Smooth muscle cell (in vitro differentiated cells): ENCODE data around the gene AHRR. TPM values are rescaled to one million over a fixed set of nuclear protein-coding genes. Genes with fewer than 3 reads are reported as not detected.
A peak's percentile ranks its signal among the peaks of the same experiment; 100 is the strongest.

Experiments
- DNase-seq: peaks from one replicate; lab custom pipeline; 2025; ENCODE audit not compliant: unreplicated experiment; lab: John Stamatoyannopoulos, UW
- H2AFZ ChIP-seq: fragments of 200-600 bp; sonication (generic); 2 replicates; pipeline ENCODE4 v1.6.0; 2016; ENCODE audit warnings: antibody characterized with exemption, low read depth, mild to moderate bottlenecking
- H3F3A ChIP-seq: fragments of 200-600 bp; sonication (generic); 2 replicates; pipeline ENCODE4 v1.6.0; 2017; ENCODE audit warnings: antibody characterized with exemption, low read depth
- H3K27ac ChIP-seq: fragments of 200-600 bp; sonication (generic); 2 replicates; pipeline ENCODE4 v1.5.1; 2016; ENCODE audit warnings: low read depth, mild to moderate bottlenecking
- H3K27me3 ChIP-seq: fragments of 200-600 bp; sonication (generic); 2 replicates; pipeline ENCODE4 v1.6.1; 2016; ENCODE audit warnings: low read depth, mild to moderate bottlenecking
- H3K36me3 ChIP-seq: fragments of 200-600 bp; sonication (generic); 2 replicates; pipeline ENCODE4 v1.5.1; 2016; ENCODE audit warnings: low read depth
- H3K4me1 ChIP-seq: fragments of 200-600 bp; sonication (generic); 2 replicates; pipeline ENCODE4 v1.5.1; 2016; ENCODE audit warnings: low read depth
- H3K4me2 ChIP-seq: fragments of 200-600 bp; sonication (generic); 2 replicates; pipeline ENCODE4 v1.6.0; 2016; ENCODE audit warnings: mild to moderate bottlenecking
- H3K4me3 ChIP-seq: fragments of 200-600 bp; sonication (generic); 2 replicates; pipeline ENCODE4 v1.5.1; 2016; ENCODE audit warnings: mild to moderate bottlenecking
- H3K79me2 ChIP-seq: fragments of 200-600 bp; sonication (generic); 2 replicates; pipeline ENCODE4 v1.6.0; 2016; ENCODE audit warnings: low read depth, mild to moderate bottlenecking
- H3K9ac ChIP-seq: fragments of 200-600 bp; sonication (generic); 2 replicates; pipeline ENCODE4 v1.6.0; 2016; ENCODE audit warnings: low read depth
- H3K9me3 ChIP-seq: fragments of 200-600 bp; sonication (generic); replicated peaks from 2 replicates; pipeline ENCODE4 v1.5.1; 2016; ENCODE audit warnings: low read depth
- H4K20me1 ChIP-seq: fragments of 200-600 bp; sonication (generic); 2 replicates; pipeline ENCODE4 v1.6.0; 2016; ENCODE audit warnings: low read depth
- WGBS: methylation state at CpG from one replicate; pipeline ENCODE4 v1.1.7; 2016; ENCODE audit warnings: low lambda C conversion rate; 5-methylcytosine and 5-hydroxymethylcytosine counted together
- polyA plus RNA-seq: library from polyadenylated mRNA; unstranded; fragments of >200 nt; fragmentation: Nextera tagmentation; extraction: Ambion mirVana; gene quantifications from 2 replicates; pipeline ENCODE4 v1.2.1, GENCODE V29; 2016
- total RNA-seq: library from RNA; depleted of rRNA; stranded (reverse); fragments of >200 nt; gene quantifications from 2 replicates; pipeline ENCODE4 v1.2.3, GENCODE V29; 2014
- TF ChIP-seq, protein P1 (sequence below): fragments of 200-600 bp; sonication (generic); IDR thresholded peaks from 2 replicates; pipeline ENCODE4 v1.5.1; 2017; ENCODE audit warnings: borderline replicate concordance, mild to moderate bottlenecking, antibody characterized with exemption; ENCODE audit not compliant: insufficient read depth, poor library complexity, severe bottlenecking

AHRR gene
- total and polyA plus RNA-seq, 2 experiments from 2014 or later, result 14.4 to 18.2 TPM

DNA sequence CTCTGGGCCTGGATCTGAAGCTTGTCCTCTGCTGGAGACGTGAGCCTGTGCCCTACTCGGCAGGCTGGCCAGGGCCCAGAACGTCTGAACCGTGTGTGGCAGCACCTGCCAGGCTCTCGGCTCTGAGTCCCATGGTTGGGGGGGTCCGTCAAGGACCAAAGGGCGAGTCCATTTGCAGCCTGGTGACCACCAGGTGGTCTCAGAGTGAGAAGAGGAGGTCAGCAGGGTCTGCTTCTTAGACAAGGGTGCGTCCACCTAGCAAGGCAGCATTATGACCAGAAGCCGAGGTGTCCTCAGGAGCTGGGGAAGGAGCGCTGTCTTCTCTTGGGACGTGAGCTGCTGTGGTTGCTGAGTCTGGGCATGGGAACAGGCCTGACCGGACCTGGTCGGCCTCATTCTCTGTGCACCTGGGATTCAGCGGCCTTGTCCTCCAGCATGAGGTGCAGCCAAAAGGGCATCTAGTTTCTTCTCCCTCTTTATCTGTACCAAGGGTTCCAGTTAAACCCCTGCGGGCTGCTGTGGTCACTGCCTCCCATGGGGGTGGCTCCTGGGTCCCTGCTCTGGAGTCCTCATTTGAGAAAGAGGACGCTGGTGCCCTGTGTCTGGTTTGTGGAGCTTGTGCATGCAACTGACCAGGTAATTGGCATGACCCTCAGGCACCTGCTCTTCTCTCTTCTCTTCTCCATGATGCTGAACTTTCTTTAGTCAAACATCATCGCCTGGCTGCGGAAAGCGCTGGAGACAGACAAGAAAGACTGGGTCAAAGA lies 135.9 kb downstream of the AHRR start:
- H2AFZ ChIP-seq, result no peak overlapping the region
- H3K4me3 ChIP-seq, result no peak overlapping the region
- peaks cover 2% of the 10 kb centered on the region for H3K36me3 ChIP-seq
- no peak overlapping the region for H3K9ac ChIP-seq
- no peaks in the 10 kb centered on the region for H3K27me3 ChIP-seq
- TF ChIP-seq, protein P1, sequence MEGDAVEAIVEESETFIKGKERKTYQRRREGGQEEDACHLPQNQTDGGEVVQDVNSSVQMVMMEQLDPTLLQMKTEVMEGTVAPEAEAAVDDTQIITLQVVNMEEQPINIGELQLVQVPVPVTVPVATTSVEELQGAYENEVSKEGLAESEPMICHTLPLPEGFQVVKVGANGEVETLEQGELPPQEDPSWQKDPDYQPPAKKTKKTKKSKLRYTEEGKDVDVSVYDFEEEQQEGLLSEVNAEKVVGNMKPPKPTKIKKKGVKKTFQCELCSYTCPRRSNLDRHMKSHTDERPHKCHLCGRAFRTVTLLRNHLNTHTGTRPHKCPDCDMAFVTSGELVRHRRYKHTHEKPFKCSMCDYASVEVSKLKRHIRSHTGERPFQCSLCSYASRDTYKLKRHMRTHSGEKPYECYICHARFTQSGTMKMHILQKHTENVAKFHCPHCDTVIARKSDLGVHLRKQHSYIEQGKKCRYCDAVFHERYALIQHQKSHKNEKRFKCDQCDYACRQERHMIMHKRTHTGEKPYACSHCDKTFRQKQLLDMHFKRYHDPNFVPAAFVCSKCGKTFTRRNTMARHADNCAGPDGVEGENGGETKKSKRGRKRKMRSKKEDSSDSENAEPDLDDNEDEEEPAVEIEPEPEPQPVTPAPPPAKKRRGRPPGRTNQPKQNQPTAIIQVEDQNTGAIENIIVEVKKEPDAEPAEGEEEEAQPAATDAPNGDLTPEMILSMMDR, result no peak
- H3F3A ChIP-seq, result no peaks in the 10 kb centered on the region
- no peak for DNase-seq
- H3K79me2 ChIP-seq, result peaks cover 28% of the 10 kb centered on the region
- H3K4me1 ChIP-seq, result no peaks in the 10 kb centered on the region
- WGBS, result 97% methylated on average over 19 of the region's 19 CpGs
- no peaks in the 10 kb centered on the region for H3K9me3 ChIP-seq
- H3K27ac ChIP-seq, result no peak overlapping the region
- H4K20me1 ChIP-seq, result peaks cover 47% of the 10 kb centered on the region
- no peak overlapping the region for H3K4me2 ChIP-seq

DNA sequence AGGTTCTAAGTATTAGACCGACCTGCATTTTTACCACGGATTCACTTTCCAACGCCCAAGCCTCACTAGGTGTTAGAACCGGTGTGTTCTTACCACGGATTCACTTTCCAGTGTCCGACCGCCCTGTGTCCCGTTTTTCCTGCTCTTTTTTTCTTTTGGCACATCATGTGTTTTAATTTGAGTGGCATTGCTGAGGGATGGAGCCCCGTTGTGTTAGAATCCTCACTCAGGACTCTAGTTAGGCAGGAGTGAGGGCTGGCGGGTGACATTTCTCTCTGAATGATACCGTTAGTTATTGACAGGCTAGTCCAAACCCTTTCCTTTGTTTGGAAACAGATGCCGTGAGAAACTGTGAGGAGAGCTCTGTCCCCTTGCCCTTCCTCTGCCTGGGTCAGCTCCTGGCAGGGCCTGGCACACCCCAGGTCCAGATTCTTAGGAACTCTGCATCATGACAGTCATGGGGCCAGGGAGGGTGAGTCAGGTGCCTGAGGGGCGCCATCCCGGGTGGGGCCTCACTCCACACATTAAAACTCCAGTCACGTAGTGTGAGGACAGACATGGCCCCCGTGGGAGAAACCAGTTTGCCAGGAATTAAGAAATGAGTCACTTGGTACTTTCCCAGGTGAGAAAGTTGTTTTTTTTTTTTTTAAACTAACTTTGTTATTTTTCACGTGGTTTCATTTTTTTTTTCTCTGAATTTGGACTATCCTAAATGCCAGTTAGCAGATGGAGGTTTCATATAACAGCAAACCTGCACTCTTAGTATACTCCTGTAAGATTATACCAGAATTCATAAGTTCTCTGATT lies 137.2 kb downstream of the AHRR start:
- 78% methylated on average over 17 of the region's 17 CpGs for WGBS
- Histone ChIP-seq H3K27ac (peak overlapping the region; percentile 93), H3K36me3 (peaks cover 5% of the 10 kb centered on the region), H3K9me3 (no peaks in the 10 kb centered on the region), H3K4me3 (no peak overlapping the region), H3K4me2 (peak overlapping the region; percentile 31), H3F3A (no peaks in the 10 kb centered on the region), H2AFZ (no peak overlapping the region), H4K20me1 (peaks cover 47% of the 10 kb centered on the region), H3K79me2 (peaks cover 18% of the 10 kb centered on the region), H3K27me3 (no peaks in the 10 kb centered on the region), H3K4me1 (no peaks in the 10 kb centered on the region), H3K9ac (peak overlapping the region; percentile 83)
- TF ChIP-seq, protein P1, result no peak
- DNase-seq, result no peak

DNA sequence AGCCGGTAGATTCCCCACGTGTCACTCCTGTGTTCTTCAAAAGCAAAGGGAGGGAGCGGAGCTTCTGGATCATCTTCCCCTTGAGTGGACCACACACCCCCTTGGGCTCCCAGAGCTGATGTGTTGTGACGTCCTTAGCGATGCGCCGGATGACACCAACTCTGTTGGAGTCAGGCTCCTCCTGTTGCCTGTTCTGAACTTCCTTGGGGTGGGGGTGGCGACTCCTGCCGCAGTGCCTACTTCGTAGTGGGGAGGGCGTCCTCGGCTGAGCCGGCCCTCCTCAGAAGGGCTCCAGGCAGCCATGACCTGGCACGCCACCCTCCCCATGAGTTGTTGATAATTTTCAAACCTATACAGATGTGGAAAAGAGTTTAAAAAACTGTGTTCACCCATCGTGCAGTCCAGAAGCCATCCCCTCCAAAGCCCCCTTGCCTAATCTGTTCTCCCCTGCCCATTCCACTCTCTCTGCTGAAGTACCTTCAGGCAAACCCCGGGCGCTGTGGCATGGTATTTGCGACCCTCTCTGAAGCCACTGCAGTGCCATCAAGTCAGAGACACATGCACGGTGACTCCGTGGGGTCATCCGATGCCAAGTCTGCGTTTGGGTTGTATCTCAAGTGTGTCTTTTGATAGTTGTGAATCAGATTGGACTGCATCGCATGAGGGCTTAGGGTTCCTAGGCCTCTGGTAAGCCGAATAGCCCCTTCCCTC lies 138.2 kb downstream of the AHRR start:
- Histone ChIP-seq H3K9ac (peak overlapping the region; percentile 4), H4K20me1 (peaks cover 40% of the 10 kb centered on the region), H3K4me2 (no peak overlapping the region), H3K4me3 (no peak overlapping the region), H3K9me3 (no peaks in the 10 kb centered on the region), H3K4me1 (no peaks in the 10 kb centered on the region), H3K36me3 (peaks cover 8% of the 10 kb centered on the region), H2AFZ (no peak overlapping the region), H3K27me3 (no peaks in the 10 kb centered on the region), H3F3A (no peaks in the 10 kb centered on the region), H3K27ac (peak overlapping the region; percentile 93), H3K79me2 (peaks cover 18% of the 10 kb centered on the region)
- TF ChIP-seq, protein P1, result no peak
- no peak for DNase-seq
- 98% methylated on average over 24 of the region's 24 CpGs for WGBS
